ENCODE data around the gene FAM234B.
"Not testable (repeated sequence)": the region's sequence is repeated elsewhere in the genome, so short reads cannot be mapped to it uniquely, and the experiment has no call there.

The FAM234B gene

DNA sequence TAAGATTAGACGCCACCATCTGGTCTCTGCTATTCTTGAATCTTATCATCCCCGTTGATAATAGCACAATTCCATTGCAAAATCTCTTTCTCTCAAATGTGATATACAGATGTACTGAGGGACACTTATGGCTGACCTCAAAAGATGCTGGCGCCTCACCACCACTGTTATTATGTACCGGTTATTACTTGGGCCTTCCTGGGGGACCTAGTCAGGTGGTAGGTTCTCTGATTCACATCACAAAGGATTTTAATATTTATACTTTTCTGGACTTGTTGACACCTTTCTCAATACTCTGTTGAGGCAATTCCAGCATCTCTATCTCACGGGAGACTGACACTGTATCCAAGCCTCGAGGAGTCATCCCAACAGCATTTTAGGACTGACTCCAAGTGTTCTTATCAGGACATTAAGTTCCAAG, 21.3 kb upstream of the FAM234B start:
- H3K4me3 ChIP-seq, result no peak overlapping the region
- H3K27ac ChIP-seq, result no peak overlapping the region

DNA sequence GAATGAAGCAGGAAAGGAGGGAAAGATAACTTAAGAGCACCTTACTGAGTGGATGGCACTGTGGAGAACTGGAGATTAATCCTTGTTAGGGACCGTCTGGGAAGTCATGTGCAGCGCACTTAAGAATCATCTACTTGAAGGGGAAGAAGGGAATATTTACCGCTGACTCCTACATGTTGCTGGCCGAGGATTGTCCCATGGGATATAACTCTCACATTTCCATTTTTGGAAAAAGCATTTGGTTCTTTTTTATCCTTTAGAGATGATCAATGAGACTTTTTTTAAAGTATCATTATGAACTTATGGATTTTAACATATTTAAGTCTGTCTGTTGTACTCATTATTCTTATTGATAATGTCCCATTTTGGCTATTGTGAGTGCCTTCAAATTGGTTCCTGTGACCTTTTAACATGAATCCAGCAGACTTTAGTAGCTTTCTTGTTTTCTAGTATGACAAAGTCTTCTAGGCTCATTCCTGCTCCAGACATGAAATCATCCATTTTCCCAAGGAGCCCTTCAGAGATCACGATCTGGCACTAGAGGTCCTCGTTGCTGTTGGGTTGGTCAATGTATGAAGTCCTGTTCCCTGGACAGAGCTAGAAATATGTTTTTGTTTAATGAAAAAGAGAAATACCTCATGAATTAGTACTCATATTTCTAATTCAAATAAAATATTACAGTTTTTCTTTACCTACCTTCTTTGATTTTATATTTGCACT, 20.2 kb upstream of the FAM234B start:
- Histone ChIP-seq H3K27ac (no peak overlapping the region), H3K4me3 (no peak overlapping the region)

DNA sequence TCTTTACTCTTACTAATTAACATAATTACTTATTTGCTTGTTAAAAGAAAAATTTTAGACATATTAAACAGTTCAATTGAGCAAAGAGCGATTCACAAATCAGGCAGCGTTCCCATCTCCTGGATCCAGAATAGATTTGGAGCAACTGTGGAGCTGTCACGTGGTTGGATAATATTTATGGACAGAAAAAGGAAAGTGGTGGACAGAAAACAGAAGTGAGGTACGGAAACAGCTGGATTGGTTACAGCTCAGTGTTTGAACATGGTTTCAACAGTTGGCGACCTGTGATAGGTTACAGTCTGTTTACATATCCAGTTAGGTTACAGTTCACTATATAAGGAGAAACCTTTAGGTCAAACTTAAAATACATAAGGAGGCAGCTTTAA, 19.7 kb upstream of the FAM234B start:
- Histone ChIP-seq H3K4me3 (no peak overlapping the region), H3K27ac (peak overlapping the region in 1 of 21 experiments; percentile 11)

DNA sequence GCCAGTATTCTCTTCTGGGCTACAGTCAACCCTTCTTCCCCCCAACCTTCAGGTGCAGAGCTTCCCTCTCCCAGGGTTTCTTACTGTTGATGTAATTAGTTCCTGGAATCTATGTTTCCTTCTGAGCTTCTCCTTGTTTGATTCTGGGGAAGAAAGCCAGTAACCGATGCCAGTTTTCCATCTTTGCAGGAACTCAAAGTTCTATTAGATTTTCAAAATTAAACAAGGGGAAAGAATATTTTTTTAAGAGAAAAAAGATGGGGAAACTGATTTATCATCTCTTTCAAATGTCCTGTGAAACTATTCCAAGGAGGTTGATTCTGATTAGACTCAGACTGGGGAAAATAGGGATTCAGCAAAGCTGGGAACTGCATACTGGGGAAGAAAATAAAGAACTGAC, 17.9 kb upstream of the FAM234B start:
- H3K4me3 ChIP-seq, result no peak overlapping the region
- no peak overlapping the region for H3K27ac ChIP-seq

DNA sequence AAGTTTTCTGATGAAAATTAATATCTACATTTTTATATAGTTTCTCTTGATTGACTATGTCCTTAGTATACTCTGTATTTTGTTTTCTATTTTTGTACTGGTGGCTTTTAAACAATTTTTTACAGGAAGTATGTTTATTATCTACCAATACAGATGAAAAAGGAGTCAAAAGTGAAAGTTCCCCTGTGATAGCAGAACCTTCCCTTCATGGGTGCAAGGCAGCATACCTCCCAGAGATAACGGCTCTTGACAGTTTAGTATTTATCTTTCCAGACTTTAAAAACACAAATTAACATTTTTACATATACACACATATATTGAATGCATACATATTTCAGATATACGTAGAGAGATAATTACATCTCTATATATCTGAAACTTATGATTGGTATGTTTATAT, 17.1 kb upstream of the FAM234B start:
- no peak overlapping the region for H3K4me3 ChIP-seq
- H3K27ac ChIP-seq, result no peak overlapping the region

DNA sequence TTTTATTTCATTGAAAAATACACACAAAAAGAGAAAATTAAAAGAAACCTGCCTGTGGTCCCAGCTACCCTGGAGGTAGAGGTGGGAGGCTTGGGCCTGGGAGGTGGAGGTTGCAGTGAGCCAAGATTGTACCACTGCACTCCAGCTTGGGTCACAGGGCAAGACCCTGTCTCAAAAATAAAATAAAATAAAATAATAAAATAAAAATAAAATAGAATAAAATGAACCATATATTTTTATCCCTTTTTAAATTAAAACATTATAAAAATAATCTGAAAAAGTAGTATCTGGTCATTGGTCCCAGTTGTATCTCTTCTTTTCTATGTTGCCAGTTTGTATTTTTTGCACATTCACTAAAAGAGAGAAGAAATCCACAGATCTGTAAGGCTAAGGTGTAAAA, 16.7 kb upstream of the FAM234B start:
- Histone ChIP-seq H3K27ac (no peak overlapping the region), H3K4me3 (no peak overlapping the region)

DNA sequence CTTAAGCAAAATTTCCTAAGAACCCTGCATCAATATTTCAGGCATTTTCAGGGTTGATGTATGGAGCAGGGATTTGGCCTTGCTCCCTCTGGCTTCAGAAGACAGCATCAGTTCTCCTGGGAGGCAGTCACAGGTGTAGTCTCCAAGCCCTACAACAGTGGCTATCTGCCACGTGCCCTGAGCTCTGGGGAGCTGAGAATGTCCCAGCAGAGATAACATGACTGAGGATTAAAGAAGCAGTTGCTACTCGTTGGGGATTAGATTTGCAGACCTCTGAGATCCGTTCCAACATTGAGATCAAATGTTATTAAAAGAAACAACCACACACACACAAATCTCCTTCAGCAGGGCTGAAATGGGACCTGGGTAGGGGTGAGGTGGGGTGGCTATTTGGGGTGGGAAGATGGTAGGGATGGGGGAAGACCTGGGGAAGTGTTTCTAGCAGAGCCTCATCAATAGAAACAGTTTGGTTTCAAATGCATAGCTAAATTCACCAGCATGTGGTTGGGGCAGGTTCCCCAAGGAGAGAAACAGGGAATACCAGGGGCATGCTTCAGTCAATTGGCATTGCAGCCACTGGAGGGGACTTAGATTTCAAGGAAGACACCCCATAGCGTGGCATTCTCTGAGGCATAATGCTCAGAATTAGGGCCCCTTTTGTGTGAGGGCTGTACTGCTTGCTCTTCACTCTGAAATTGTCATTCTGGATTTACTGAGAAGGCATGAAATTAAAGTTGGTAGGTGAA, 15.2 kb upstream of the FAM234B start:
- Histone ChIP-seq H3K27ac (no peak overlapping the region), H3K4me3 (no peak overlapping the region)

DNA sequence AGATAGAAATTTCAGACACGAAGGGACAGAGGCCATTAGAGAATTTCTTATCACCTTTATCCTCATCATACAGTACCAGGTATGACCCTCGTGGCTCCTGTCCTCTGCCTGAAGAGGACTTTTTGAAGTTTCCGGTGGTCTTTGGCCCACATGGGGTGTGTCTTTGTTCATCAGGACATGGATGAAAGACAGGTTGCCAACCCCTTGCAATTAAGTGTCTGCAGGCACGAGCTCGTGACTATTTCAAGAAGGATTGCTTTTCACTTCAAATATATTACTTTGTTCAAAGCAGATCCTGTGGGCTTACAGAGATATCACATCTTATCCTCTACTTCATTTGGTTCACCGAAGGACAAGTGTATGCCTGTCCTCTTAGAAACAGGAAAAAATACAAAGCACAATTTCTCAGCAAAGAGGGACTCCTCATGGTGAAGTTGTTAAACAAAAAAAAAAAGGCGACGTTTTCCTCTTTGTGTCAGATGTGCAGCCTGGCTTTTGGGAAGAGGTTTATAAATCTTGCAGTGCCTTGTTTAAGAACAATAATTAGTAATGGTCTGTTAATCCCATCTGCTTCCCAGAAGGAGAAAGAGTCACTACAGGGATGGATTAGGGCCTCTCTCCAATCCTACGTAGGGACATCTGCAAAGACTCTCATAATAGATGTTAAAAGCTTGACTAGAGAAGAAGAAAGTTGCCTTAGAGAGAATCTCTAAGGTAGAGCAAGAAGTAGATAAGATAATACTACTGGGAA, 13.5 kb upstream of the FAM234B start:
- no peak overlapping the region for H3K27ac ChIP-seq
- H3K4me3 ChIP-seq, result no peak overlapping the region

DNA sequence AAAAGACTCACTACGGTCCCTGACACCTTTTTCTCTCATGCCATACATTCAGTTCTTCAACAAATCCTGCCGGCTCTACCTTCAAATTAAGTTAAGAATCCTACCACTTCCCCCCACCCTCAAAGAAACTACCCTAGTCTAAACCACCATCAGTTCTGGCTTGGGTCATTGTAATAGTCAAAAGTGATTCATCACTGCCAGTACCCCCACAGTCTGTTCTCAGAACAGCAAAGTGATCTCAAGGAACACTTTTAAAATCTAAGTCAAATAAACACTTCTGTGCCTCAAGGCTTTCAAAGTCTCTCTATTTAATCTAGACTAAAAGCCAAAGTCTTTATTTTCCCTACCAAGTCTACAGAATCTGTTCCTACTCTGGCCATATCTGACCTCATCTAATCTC, 12.0 kb upstream of the FAM234B start:
- H3K4me3 ChIP-seq, result no peak overlapping the region
- H3K27ac ChIP-seq, result no peak overlapping the region

DNA sequence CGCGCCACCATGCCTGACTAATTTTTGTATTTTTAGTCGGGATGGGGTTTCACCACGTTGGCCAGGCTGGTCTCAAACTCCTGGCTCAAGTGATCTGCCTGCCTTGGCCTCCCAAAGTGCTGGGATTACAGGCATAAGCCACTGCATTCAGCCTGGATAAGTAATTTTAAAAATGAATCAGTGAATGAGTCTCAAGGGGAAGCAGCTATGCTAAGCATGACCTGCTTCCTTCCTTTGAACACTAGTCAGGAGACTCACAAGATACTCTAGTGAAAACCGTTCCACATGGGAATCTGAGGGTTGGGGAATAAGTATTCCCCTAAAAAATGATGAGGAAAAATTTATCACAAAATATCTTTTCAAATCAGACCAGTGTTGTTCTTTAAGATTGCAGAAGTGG, 10.7 kb upstream of the FAM234B start:
- Histone ChIP-seq H3K4me3 (no peak overlapping the region), H3K27ac (no peak overlapping the region)

DNA sequence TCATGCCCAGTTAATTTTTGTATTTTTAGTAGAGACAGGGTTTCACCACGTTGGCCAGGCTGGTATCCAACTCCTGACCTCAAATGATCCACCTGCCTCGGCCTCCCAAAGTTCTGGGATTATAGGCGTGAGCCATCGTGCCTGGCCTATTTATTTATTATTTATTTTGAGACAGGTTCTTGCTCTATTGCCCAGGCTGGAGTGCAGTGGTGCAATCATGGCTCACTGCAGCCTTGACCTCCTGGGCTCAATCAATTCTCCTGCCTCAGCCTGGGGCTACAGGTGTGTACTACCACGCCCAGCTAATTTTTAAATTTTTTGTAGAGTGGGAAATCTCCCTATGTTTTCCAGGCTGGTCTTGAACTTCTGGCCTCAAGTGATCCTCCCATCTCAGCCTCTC, 8.8 kb upstream of the FAM234B start:
- H3K27ac ChIP-seq, H3K4me3 ChIP-seq: not testable (repeated sequence)

DNA sequence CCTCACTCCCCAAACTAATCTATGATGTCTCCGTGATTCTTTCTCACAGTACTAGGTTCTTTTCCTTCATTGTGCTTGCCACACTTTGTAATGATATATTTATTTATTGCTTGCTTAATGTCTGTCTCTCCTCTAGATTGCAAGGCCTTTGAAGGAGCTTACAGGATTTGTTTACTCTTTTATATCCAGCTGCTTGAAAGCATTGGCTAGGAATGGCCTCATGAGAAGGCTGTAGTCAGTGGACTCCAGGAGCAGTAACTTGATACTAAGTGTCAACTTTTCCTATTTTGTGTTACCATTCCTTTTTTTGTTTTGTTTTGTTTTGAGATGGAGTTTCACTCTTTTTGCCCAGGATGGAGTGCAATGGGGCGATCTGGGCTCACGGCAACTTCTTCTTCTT, 7.3 kb upstream of the FAM234B start:
- Histone ChIP-seq H3K4me3 (no peak overlapping the region), H3K27ac (no peak overlapping the region)

DNA sequence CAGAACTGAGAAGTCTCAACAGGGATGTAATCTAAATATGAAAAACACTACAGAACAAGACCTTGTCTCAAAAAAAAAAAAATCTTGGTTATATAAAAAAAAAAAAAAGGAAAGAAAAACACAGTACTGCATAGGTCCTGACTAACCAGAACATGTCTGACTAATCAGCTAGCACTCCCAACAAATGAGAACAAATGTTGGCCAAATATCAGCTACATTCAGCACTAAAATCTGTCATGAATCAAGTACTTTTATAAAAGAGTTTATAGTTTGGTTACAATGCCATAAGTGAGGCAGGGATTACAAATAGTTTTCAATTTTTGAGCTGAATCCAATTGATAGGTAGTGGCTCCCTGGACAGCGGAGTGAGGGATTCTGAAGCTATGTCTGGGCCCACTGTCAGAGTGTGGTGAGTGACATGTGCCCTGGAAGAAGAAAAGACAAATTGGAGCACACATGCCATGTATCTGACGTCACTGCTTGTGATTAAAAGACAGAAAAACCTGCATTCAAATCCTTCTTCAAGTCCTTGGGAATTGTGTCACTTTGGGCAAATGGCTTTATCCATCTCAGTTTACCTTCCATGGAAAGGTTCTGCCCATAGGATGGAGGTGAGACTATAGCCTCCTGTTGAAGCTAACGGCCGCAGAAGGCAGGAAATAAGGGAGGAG, 5.6 kb upstream of the FAM234B start:
- peak overlapping the region in 2 of 21 experiments; percentile 30 to 50 for H3K27ac ChIP-seq
- no peak overlapping the region for H3K4me3 ChIP-seq

DNA sequence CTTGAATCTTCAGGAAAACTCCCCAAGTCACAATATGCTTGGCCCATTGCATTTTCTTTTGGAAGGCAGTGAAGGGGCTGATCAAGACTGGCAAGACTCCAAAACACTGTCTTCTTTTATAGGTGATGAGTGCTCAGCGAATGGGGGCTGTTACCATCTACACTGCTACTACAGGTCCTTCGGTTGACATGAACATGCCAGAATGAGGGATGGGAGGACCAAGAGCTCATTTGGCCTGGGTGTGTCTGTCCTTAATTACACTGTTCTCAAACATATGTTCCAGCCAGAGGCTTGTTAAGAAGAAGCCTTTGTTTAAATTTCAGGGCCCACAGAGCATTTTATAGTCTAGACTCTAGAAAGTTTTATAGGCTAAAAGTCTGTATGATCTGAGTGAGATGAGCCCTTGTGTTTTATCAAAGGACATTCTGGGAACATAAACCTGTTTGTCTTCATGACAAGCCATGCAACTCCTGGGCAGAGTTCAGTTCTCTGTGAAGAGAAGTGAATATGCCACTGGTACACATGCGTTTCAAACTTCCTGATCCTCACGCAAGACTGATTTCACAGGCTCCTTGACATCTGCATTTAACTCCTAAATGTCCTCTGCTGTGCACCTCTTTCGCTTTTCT, 4.7 kb upstream of the FAM234B start:
- Histone ChIP-seq H3K27ac (peak overlapping the region in 1 of 21 experiments; percentile 50), H3K4me3 (no peak overlapping the region)

DNA sequence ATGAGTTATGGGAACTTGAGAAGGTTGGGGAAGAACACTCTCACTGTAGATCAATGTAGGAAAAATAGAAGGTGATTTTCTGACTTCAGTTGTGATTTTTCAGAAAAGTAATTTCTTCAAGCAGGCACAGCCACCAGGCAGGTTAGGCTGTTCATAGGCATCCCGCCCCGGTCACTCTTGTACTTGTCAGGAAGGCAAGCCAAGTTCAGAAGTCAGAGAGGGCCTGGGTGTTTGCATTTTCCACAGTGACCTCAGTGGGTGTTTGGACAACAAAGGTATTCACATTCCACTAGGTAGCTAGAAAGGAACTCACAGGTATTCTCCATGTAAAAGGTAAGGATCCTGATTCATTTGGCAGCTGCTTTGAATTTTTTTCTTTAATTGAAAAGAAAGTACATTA, 3.0 kb upstream of the FAM234B start:
- Histone ChIP-seq H3K4me3 (no peak overlapping the region), H3K27ac (no peak overlapping the region)

DNA sequence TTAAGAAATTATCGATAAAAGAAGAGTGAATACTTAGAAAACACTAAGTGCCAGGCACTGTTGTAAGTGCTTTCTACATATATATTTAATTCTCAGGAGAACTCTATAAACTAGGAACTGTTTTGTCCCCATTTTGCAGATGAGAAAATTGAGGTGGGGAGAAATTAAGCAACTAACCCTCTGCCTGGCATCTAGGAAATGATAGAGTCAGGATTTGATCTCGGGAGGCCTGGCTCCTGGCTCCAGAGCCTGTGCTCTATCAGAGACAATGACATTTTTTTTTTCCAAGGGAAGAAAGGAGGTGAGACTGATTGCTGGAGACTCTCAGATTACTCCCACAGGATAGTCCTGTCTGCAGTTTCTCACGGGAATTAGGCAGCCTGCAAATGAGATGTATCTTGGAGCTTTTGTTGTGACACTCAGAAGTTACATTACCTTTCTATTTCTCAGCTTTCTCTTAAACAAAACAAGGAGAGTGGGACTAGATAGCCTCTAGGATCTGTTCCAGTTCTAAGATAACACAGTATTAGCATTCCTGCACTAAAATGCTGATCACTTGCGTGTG, 1.4 kb upstream of the FAM234B start:
- Histone ChIP-seq H3K27ac (no peak overlapping the region), H3K4me3 (no peak overlapping the region)

DNA sequence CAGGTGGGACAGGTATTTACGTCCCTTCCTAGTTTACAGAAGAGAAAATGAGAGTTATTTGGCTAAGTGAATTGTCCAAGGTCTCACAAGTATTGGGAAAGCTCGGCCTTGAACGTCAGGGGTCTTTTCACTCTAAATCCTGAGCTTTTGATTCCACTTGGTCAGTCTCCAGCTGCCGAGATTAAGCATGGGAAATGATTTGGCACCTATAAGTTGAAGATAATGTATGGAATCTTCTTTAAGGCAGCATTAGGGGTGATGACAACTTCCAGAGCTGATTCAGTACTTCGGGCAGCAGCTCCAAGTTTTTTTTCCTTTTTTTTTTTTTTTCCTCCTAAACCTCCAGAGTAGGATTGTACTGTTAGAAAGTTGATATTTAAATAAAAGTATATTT, 722 bp downstream of the FAM234B start:
- Histone ChIP-seq H3K27ac (peak overlapping the region in 16 of 21 experiments; percentile 52 to 90 (median 79)), H3K4me3 (peak overlapping the region; percentile 78 to 100 (median 99))

DNA sequence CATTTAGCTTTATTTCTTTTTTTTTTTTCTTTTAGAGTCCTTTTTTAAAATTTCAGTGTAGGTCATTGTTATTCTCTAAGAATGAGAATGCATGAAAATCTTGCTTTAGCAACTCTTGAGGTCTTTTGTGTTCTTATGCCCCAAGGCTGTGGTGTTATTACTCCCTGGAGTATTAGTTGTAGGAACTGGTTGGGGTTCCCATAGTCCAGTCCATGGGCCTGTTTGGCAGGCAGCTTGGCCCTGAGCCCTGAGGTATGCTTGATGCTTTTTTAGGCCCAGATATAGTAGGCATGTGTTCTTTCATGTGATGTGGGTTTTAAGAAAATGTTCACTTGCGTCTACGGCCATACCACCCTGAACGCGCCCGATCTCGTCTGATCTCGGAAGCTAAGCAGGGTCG, 1.6 kb downstream of the FAM234B start:
- Histone ChIP-seq H3K27ac (no peak overlapping the region), H3K4me3 (no peak overlapping the region)

DNA sequence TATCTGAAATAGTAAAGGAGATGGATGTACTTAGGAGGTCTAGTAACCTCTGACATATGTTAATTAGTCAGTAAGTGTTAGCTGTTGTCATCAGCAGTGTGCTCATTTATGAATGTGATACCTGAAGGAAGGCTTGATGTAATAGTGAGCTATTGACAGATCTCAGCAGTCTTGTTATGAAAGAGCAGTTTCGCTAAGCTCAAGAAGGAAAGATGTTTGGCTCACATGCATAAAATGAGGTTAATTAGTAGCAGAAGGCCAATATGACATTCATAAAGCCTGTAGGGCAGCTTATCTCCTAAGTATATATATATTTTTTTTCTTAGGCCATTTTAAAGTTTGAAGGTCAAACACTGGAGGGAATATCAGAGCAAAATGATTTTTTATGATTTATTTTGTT, 2.8 kb downstream of the FAM234B start:
- Histone ChIP-seq H3K4me3 (no peak overlapping the region), H3K27ac (no peak overlapping the region)

DNA sequence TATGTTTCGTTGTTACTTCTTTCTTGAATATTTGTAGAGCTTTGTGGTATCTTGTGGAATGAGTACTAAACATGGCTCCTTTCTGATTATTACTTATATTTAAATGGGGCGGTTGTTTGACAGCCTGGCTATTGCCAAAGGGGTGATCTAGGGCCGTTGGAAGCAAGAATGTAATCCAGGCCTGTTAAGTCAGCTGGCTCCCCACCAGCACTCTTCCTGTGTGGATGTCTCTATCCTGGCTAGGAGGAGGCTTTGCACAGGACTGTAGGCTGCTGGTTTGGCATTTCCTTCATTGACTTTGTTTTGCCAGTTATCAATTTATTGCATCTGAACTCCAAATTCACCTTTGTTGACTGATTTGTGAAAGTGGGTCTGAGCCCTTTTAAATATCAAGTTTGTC, 5.6 kb downstream of the FAM234B start:
- H3K27ac ChIP-seq, result no peak overlapping the region
- no peak overlapping the region for H3K4me3 ChIP-seq
